Panc1 (cell line): ENCODE results near the gene GATA5. TPM values are rescaled to one million over a fixed set of nuclear protein-coding genes. Genes with fewer than 3 reads are reported as not detected.

Source experiments
- ATAC-seq: fragments of 200-7000 bp; cut with Tn5 transposase; 2 replicates; pipeline ENCODE4 v1.9.1; 2020; ENCODE audit warnings: mild to moderate bottlenecking, moderate library complexity
- BruUV-seq: library from RNA; stranded (reverse); fragments of 400-500 nt; replicated peaks from 2 replicates; lab custom pipeline; 2021; lab: Mats Ljungman, UMichigan
- CTCF ChIA-PET: fragments of 300-600 bp; sonication (Branson Sonifier 250); formaldehyde crosslinking; loops from one replicate; lab custom pipeline; 2022; ENCODE audit warnings: antibody characterized with exemption; lab: Charles Lee
- POLR2A ChIA-PET: fragments of 300-600 bp; sonication (Branson Sonifier 250); formaldehyde crosslinking; loops from one replicate; lab custom pipeline; 2022; ENCODE audit warnings: antibody characterized with exemption; lab: Charles Lee
- DNase-seq: peaks from one replicate; pipeline ENCODE4 v3.0.0-alpha.2; 2010; ENCODE audit warnings: low read depth, low spot score
- H3K27ac ChIP-seq: 2 replicates; pipeline ENCODE4 v1.5.1; 2011; ENCODE audit warnings: mild to moderate bottlenecking, low read length, inconsistent platforms
- H3K27me3 ChIP-seq: fragments of 200-500 bp; sonication (Bioruptor generic); 2 replicates; pipeline ENCODE4 v1.6.0; 2014; ENCODE audit warnings: low read length, inconsistent platforms; ENCODE audit not compliant: control insufficient read depth, insufficient read depth
- H3K36me3 ChIP-seq: fragments of 200-500 bp; sonication (Bioruptor generic); 2 replicates; pipeline ENCODE4 v1.5.1; 2014; ENCODE audit warnings: inconsistent platforms, mild to moderate bottlenecking, low read length, moderate library complexity; ENCODE audit not compliant: control insufficient read depth, insufficient read depth
- H3K4me1 ChIP-seq: 2 replicates; pipeline ENCODE4 v1.5.1; 2011; ENCODE audit warnings: inconsistent platforms, mild to moderate bottlenecking, low read length, moderate library complexity; ENCODE audit not compliant: control insufficient read depth, insufficient read depth
- H3K4me3 ChIP-seq, 2 experiments: 2 replicates each; pipeline ENCODE4 v1.5.1; 2011 to 2012; ENCODE audit warnings: low read depth in 2 of 2, low read length in 2 of 2, mild to moderate bottlenecking in 2 of 2, inconsistent platforms in 1 of 2, moderate library complexity in 1 of 2
- H3K9me3 ChIP-seq: fragments of 200-500 bp; sonication (Bioruptor generic); 2 replicates; pipeline ENCODE4 v1.5.1; 2014; ENCODE audit warnings: low read depth, mild to moderate bottlenecking, inconsistent platforms, low read length, moderate library complexity; ENCODE audit not compliant: control insufficient read depth, insufficient read depth
- CTCF ChIP-seq: fragments of 450-650 bp; IDR thresholded peaks from 2 replicates; pipeline ENCODE4 v1.5.1; 2017; ENCODE audit warnings: mild to moderate bottlenecking
- POLR2AphosphoS5 ChIP-seq: IDR thresholded peaks from 2 replicates; pipeline ENCODE4 v1.6.1; 2012; ENCODE audit warnings: mild to moderate bottlenecking, low read depth, low read length, moderate library complexity
- REST ChIP-seq, 2 experiments: IDR thresholded peaks; 2 replicates each; pipeline ENCODE4 v1.6.1; 2011 to 2012; ENCODE audit warnings: low read depth in 2 of 2, control low read depth in 1 of 2, low read length in 1 of 2, mild to moderate bottlenecking in 1 of 2, moderate library complexity in 1 of 2; ENCODE audit not compliant: insufficient read depth in 1 of 2
- SIN3A ChIP-seq: IDR thresholded peaks from 2 replicates; pipeline ENCODE4 v1.6.1; 2012; ENCODE audit warnings: low read depth, mild to moderate bottlenecking, low read length, moderate library complexity, borderline replicate concordance; ENCODE audit not compliant: insufficient read depth
- TCF7L2 ChIP-seq: IDR thresholded peaks from 2 replicates; pipeline ENCODE4 v1.6.1; 2011; ENCODE audit warnings: mild to moderate bottlenecking, low read depth, low read length, inconsistent platforms
- in situ Hi-C: cut with HindIII; loops from 2 replicates; pipeline ENCODE4 v1.10.0; 2016; ENCODE audit warnings: low sequenced_read_pairs, low pct_unique_long_range_greater_than_20kb
- intact Hi-C: fragments of 100-400 bp; cut with micrococcal nuclease; formaldehyde crosslinking; loops from one replicate; pipeline ENCODE4 v1.10.0; 2022; ENCODE audit not compliant: unreplicated experiment
- total RNA-seq: library from RNA; stranded (reverse); gene quantifications from one replicate; pipeline ENCODE4 v1.2.1, GENCODE V29; 2021; ENCODE audit not compliant: unreplicated experiment

Gene GATA5
- total RNA-seq, 1 experiment from 2014 or later = 53.2 TPM

- ATAC-seq = no peak
- H3K27ac ChIP-seq = no peak overlapping the region
- TF ChIP-seq REST (IDR thresholded peaks at IDR 0.05; ENCODE audit: insufficient read depth in 1 of 2, low read depth in 2 of 2, low read length in 1 of 2) = no peak
- no peak for TF ChIP-seq CTCF
- TF ChIP-seq TCF7L2 = no peak
- no peak for TF ChIP-seq SIN3A
- TF ChIP-seq POLR2AphosphoS5 = no peak
- POLR2A ChIA-PET = no interaction called here
- H3K4me1 ChIP-seq = peaks cover 16% of the 10 kb centered on the region
- in situ Hi-C loops (no loop called here), intact Hi-C loops (no loop called here)
- H3K9me3 ChIP-seq = no peaks in the 10 kb centered on the region
- BruUV-seq = no TSS peak
- no peak for DNase-seq
- no peaks in the 10 kb centered on the region for H3K36me3 ChIP-seq
- CTCF ChIA-PET = no interaction called here
- H3K4me3 ChIP-seq = no peak overlapping the region
- no peaks in the 10 kb centered on the region for H3K27me3 ChIP-seq
These were observed 17.2 kb downstream of the GATA5 start for GRCh38 chr20:62458275-62459251.

- H3K9me3 ChIP-seq = no peaks in the 10 kb centered on the region
- H3K36me3 ChIP-seq = no peaks in the 10 kb centered on the region
- peaks cover 11% of the 10 kb centered on the region for H3K4me1 ChIP-seq
- ATAC-seq (no peak), DNase-seq (no peak)
- ChIA-PET CTCF (no interaction called here), POLR2A (no interaction called here)
- H3K27me3 ChIP-seq = no peaks in the 10 kb centered on the region
- H3K4me3 ChIP-seq = no peak overlapping the region
- no peak overlapping the region for H3K27ac ChIP-seq
- intact Hi-C loops (no loop called here), in situ Hi-C loops (no loop called here)
- BruUV-seq = no TSS peak
- TF ChIP-seq TCF7L2 = no peak
- TF ChIP-seq POLR2AphosphoS5 = no peak
- no peak for TF ChIP-seq CTCF
- no peak for TF ChIP-seq SIN3A
- no peak for TF ChIP-seq REST (IDR thresholded peaks at IDR 0.05; ENCODE audit: insufficient read depth in 1 of 2, low read depth in 2 of 2, low read length in 1 of 2)
These were observed 18.0 kb downstream of the GATA5 start for GRCh38 chr20:62457831-62458230.
